ENCODE measurements around the gene FAM162A.

The FAM162A gene

GRCh38 chr3:122406198-122406597, 22.2 kb downstream of the FAM162A start:
- no peak for TF ChIP-seq CTCF (IDR thresholded peaks at IDR 0.05; ENCODE audit: low read length, missing control alignments)
- DNase-seq (ENCODE audit: low read depth) = no peak
- H3K4me3 ChIP-seq (replicated peaks; ENCODE audit: low read depth, low read length) = no peak overlapping the region

GRCh38 chr3:122407946-122408345, 24.0 kb downstream of the FAM162A start:
- no peak for TF ChIP-seq CTCF (IDR thresholded peaks at IDR 0.05; ENCODE audit: low read length, missing control alignments)
- no peak for DNase-seq (ENCODE audit: low read depth)
- H3K4me3 ChIP-seq (replicated peaks; ENCODE audit: low read depth, low read length) = no peak overlapping the region

GRCh38 chr3:122409446-122409845, 25.5 kb downstream of the FAM162A start:
- no peak for TF ChIP-seq CTCF (IDR thresholded peaks at IDR 0.05; ENCODE audit: low read length, missing control alignments)
- no peak overlapping the region for H3K4me3 ChIP-seq (replicated peaks; ENCODE audit: low read depth, low read length)
- DNase-seq (ENCODE audit: low read depth) = no peak

GRCh38 chr3:122410111-122410510, 26.1 kb downstream of the FAM162A start:
- no peak for TF ChIP-seq CTCF (IDR thresholded peaks at IDR 0.05; ENCODE audit: low read length, missing control alignments)
- DNase-seq (ENCODE audit: low read depth) = no peak
- H3K4me3 ChIP-seq (replicated peaks; ENCODE audit: low read depth, low read length) = no peak overlapping the region

DNA sequence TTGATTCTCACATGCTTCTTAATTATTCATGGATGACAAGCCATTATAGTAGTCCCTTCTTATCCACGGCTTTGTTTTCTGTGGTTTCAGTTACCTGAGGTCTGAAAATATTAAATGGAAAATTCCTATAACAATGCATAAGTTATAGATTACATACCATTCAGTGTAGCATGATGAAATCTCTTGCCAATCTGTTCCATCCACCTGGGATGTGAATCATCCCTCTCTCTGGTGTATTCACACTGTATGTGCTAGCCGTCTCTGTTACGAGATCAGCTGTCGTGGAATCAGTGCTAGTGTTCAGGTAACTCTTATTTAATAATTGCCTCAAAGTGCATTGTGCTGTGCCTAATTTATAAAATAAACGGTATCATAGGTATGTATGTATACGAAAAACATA, 26.7 kb downstream of the FAM162A start:
- no peak for TF ChIP-seq CTCF (IDR thresholded peaks at IDR 0.05; ENCODE audit: low read length, missing control alignments)
- DNase-seq (ENCODE audit: low read depth) = no peak
- no peak overlapping the region for H3K4me3 ChIP-seq (replicated peaks; ENCODE audit: low read depth, low read length)

DNA sequence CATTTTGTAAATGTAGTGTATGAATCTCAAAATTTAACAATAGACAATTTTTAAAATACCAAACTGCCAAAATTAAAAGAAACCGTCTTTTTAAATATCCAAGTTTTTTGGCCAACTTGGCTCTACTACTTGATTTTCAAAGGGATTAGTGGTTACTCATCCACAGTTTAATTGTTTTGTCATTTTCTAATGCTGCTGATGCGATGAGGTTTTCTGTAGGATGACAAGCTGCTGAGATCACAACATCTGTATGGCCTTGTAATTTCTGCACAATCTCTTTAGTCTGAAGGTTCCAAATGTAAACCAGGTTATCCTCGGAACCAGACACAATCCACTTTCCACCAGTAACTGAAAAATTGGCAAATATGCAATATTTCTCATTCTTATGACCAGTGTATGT, 30.4 kb downstream of the FAM162A start:
- no peak for DNase-seq (ENCODE audit: low read depth)
- TF ChIP-seq CTCF (IDR thresholded peaks at IDR 0.05; ENCODE audit: low read length, missing control alignments) = no peak
- H3K4me3 ChIP-seq (replicated peaks; ENCODE audit: low read depth, low read length) = no peak overlapping the region

GRCh38 chr3:122415104-122415744, 31.2 kb downstream of the FAM162A start:
- no peak for TF ChIP-seq CTCF (IDR thresholded peaks at IDR 0.05; ENCODE audit: low read length, missing control alignments)
- DNase-seq (ENCODE audit: low read depth) = peak; percentile 39
- H3K4me3 ChIP-seq (replicated peaks; ENCODE audit: low read depth, low read length) = peak overlapping the region; percentile 71
